ENCODE measurements around the gene SLC25A21. TPM values are rescaled to one million over a fixed set of nuclear protein-coding genes. Genes with fewer than 3 reads are reported as not detected.

The SLC25A21 gene
- total RNA-seq, 1 experiment from 2014 or later = 7.1 TPM

GRCh38 chr14:36683083-36683724 lies 489.2 kb downstream of the SLC25A21 start:
- H2AFZ ChIP-seq (ENCODE audit: low read length) = no peak overlapping the region
- no peak overlapping the region for H3K4me2 ChIP-seq (ENCODE audit: insufficient read depth, insufficient read length, low read length)
- Mint-ChIP-seq H3K27me3 (ENCODE audit: low read depth) (peaks cover 5% of the 10 kb centered on the region; the same call in 1 of the 2 replicates), H3K36me3 (ENCODE audit: insufficient read depth in 1 of 3, low read depth in 3 of 3) (no peaks in the 10 kb centered on the region), H3K27ac (no peak overlapping the region; a peak in 1 of 7 replicates), H3K4me3 (no peak overlapping the region), H3K4me1 (peaks cover 28 to 30% of the 10 kb centered on the region in 2 experiments), H3K9me3 (no peaks in the 10 kb centered on the region)
- no CpG with 5 or more reads among the region's 9 CpGs for WGBS (ENCODE audit: extremely low coverage, insufficient read length, low lambda C conversion rate)
- no peak overlapping the region for H3T11ph ChIP-seq (ENCODE audit: low read length)
- no peak overlapping the region for H3K18ac ChIP-seq (ENCODE audit: insufficient read length, low read depth, low read length)
- no peaks in the 10 kb centered on the region; the same call in none of the 2 replicates for H3K4me1 ChIP-seq (ENCODE audit: insufficient read depth, low read length)
- H2BK120ac ChIP-seq (ENCODE audit: low read depth, low read length, poor library complexity, severe bottlenecking) = no peak overlapping the region
- DNase-seq = no peak
- H2AK5ac ChIP-seq (ENCODE audit: insufficient read length, low read length) = no peak overlapping the region
- TF ChIP-seq CTCF (conservative IDR thresholded peaks at IDR 0.05) = no peak
- H3K4ac ChIP-seq (ENCODE audit: low read depth, low read length) = no peak overlapping the region
- H2BK20ac ChIP-seq (ENCODE audit: low read depth, low read length, poor library complexity, severe bottlenecking) = no peak overlapping the region
- no peak overlapping the region for H2BK15ac ChIP-seq (ENCODE audit: low read depth, low read length)
- no peak overlapping the region for H3K14ac ChIP-seq (ENCODE audit: insufficient read depth, low read length)
- no peak overlapping the region for H2BK12ac ChIP-seq (ENCODE audit: insufficient read length, low read depth, low read length)
- no peaks in the 10 kb centered on the region for H3K79me2 ChIP-seq (ENCODE audit: insufficient read depth, low read length)
- H2BK5ac ChIP-seq (ENCODE audit: insufficient read length, low read length) = no peak overlapping the region
- no peak overlapping the region for H4K8ac ChIP-seq (replicated peaks; ENCODE audit: insufficient read length, low read depth, low read length)
- no peak overlapping the region for H4K5ac ChIP-seq (ENCODE audit: insufficient read length, low read depth, low read length)
- H3K79me1 ChIP-seq (ENCODE audit: insufficient read depth, low read depth, low read length, poor library complexity, severe bottlenecking) = no peaks in the 10 kb centered on the region
- no peak overlapping the region for H3K27ac ChIP-seq (ENCODE audit: insufficient read length, low read depth, low read length)
- no peaks in the 10 kb centered on the region for H3K27me3 ChIP-seq (ENCODE audit: insufficient read depth, low read length)
- no peak overlapping the region for H3K9ac ChIP-seq (ENCODE audit: extremely low read depth, insufficient read length, low read length)
- H3K56ac ChIP-seq (ENCODE audit: insufficient read length, low read depth, low read length) = no peak overlapping the region
- no peak overlapping the region for H4K91ac ChIP-seq (ENCODE audit: insufficient read length, low read depth, low read length)
- H4K20me1 ChIP-seq (ENCODE audit: control insufficient read depth, insufficient read depth, insufficient read length) = no peaks in the 10 kb centered on the region
- H3K23me2 ChIP-seq (ENCODE audit: insufficient read length, low read depth, low read length, poor library complexity, severe bottlenecking) = no peaks in the 10 kb centered on the region
- H3K9me3 ChIP-seq (ENCODE audit: control insufficient read depth, low read depth, low read length) = no peaks in the 10 kb centered on the region
- H3K23ac ChIP-seq (ENCODE audit: insufficient read length, low read depth, low read length) = no peak overlapping the region

Measured in H9 (cell line).